C4-2B (cell line): ENCODE measurements around the gene USP25.

Source experiments
- H3K27ac ChIP-seq: fragments of 450-650 bp; 2 replicates; pipeline ENCODE4 v1.5.1; 2017
- CTCF ChIP-seq: fragments of 450-650 bp; conservative IDR thresholded peaks from 2 replicates; pipeline ENCODE4 v1.5.1; 2017; ENCODE audit warnings: mild to moderate bottlenecking
- ZFX ChIP-seq: fragments of 450-650 bp; IDR thresholded peaks from 2 replicates; pipeline ENCODE4 v1.6.1; 2017

Gene USP25

GRCh38 chr21:15839026-15839425 is 109.2 kb downstream of the USP25 start:
- H3K27ac ChIP-seq, result no peak overlapping the region

GRCh38 chr21:15839601-15840000 is 109.8 kb downstream of the USP25 start:
- no peak overlapping the region for H3K27ac ChIP-seq
- TF ChIP-seq ZFX (no peak), CTCF (no peak)

More at GRCh38 chr21:15839026-15839425, 109.2 kb downstream of the USP25 start:
- TF ChIP-seq CTCF (no peak), ZFX (no peak)

- TF ChIP-seq ZFX (no peak), CTCF (no peak)
- H3K27ac ChIP-seq, result no peak overlapping the region
These were observed 110.6 kb downstream of the USP25 start for GRCh38 chr21:15840406-15840805.

- no peak overlapping the region for H3K27ac ChIP-seq
- TF ChIP-seq ZFX (no peak), CTCF (no peak)
These were observed 112.2 kb downstream of the USP25 start for GRCh38 chr21:15841856-15842564.

GRCh38 chr21:15842565-15842880 is 112.7 kb downstream of the USP25 start:
- TF ChIP-seq CTCF (no peak), ZFX (no peak)
- H3K27ac ChIP-seq, result no peak overlapping the region

- TF ChIP-seq CTCF, result no peak
- no peak for TF ChIP-seq ZFX
- H3K27ac ChIP-seq, result no peak overlapping the region
These were observed 114.0 kb downstream of the USP25 start for GRCh38 chr21:15843766-15844165.

- H3K27ac ChIP-seq, result no peak overlapping the region
These were observed 119.1 kb downstream of the USP25 start for GRCh38 chr21:15848634-15849560.

More at GRCh38 chr21:15848634-15849560, 119.1 kb downstream of the USP25 start:
- TF ChIP-seq ZFX (no peak), CTCF (no peak)
